Caki2 (cell line): ENCODE measurements around the gene HAT1. TPM values are rescaled to one million over a fixed set of nuclear protein-coding genes. Genes with fewer than 3 reads are reported as not detected.
"Not testable (repeated sequence)": the region's sequence is repeated elsewhere in the genome, so short reads cannot be mapped to it uniquely, and the experiment has no call there.

Experiments
- DNase-seq: peaks from one replicate; pipeline ENCODE4 v3.0.0-alpha.2; 2015; ENCODE audit warnings: low read depth
- in situ Hi-C: cut with HindIII; loops from 2 replicates; pipeline ENCODE4 v1.10.0; 2016; ENCODE audit warnings: low sequenced_read_pairs, low pct_unique_long_range_greater_than_20kb, mixed read lengths
- total RNA-seq: library from RNA; depleted of rRNA; stranded (reverse); fragments of >200 nt; shearing (Covaris generic); gene quantifications from 2 replicates; pipeline ENCODE4 v1.2.3, GENCODE V29; 2014; ENCODE audit warnings: low replicate concordance

The HAT1 gene
- total RNA-seq, 1 experiment from 2014 or later: 44.0 TPM

- in situ Hi-C loops: no loop called here
- no peak for DNase-seq
Observed at GRCh38 chr2:171963198-171963597, 40.9 kb downstream of the HAT1 start.

- in situ Hi-C loops: no loop called here
- no peak for DNase-seq
Observed at GRCh38 chr2:171964308-171964707, 42.0 kb downstream of the HAT1 start.

GRCh38 chr2:171965238-171965637, 43.0 kb downstream of the HAT1 start:
- in situ Hi-C loops: no loop called here
- DNase-seq: no peak

GRCh38 chr2:171965661-171966060, 43.4 kb downstream of the HAT1 start:
- DNase-seq: no peak
- in situ Hi-C loops: no loop called here

DNA sequence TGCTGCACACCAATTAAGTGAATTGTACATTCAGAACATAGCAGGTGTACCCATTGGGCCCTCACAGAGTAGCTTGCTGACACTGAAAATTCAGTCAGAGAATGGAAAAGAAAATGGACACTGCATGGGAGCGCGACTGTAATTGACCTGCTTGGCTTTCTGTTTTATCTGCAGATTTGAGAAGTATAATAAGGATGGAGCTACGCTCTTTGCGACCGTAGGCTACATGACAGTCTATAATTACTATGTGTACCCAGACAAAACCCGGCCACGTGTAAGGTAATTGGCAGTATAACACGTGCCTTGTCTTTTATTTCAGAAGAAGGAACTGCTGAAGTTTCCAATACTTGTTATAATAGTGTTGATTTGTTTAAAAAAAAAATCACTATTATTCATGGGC, 44.0 kb downstream of the HAT1 start:
- in situ Hi-C loops: no loop called here
- no peak for DNase-seq

DNA sequence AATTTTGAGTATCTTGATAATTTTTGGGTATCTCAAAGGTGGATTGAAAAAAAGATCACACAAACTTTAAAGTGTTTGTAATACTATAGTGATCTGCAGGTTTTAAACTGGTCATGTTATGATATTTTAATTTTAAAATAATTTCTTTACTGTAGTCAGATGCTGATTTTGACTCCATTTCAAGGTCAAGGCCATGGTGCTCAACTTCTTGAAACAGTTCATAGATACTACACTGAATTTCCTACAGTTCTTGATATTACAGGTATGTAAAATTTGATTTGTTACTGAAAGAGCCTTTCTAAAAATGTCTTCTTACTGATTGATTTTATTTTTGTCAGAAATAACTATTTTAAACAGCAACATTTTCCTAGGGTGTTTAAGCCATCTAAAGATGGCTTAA, 44.4 kb downstream of the HAT1 start:
- in situ Hi-C loops: no loop called here
- DNase-seq: no peak

GRCh38 chr2:171968509-171968908, 46.2 kb downstream of the HAT1 start:
- no peak for DNase-seq
- in situ Hi-C loops: no loop called here

DNA sequence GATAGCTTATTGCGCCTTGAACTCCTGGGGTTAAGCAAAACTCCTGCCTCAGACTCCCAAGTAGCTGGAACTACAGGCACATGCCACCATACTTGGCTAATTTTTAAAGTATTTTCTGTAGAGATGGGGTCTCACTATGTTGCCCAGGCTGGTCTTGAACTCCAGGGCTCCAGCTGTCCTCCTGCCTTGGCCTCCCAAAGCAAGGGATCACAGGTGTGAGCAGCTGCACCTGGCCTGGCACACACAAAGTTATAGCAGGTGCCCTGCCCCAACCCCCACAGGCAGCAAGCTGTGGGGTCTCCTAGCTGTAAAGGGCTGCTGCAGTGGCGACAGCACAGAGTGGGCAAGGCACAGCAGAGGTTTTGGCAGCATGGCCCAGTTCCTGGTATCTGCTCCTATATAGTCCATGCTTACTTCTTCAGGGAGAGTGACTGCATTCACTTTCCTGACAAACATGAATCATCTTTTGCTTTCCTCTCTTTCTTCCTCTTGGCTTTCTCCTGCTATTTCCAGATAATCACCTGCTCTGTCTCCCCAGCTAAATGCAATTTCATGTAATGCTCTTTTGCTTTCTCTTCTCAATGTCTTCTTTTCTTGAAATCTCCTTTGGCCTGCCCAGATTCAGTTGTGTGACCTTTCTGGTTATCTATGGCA, 50.2 kb downstream of the HAT1 start:
- no peak for DNase-seq
- in situ Hi-C loops: no loop called here

DNA sequence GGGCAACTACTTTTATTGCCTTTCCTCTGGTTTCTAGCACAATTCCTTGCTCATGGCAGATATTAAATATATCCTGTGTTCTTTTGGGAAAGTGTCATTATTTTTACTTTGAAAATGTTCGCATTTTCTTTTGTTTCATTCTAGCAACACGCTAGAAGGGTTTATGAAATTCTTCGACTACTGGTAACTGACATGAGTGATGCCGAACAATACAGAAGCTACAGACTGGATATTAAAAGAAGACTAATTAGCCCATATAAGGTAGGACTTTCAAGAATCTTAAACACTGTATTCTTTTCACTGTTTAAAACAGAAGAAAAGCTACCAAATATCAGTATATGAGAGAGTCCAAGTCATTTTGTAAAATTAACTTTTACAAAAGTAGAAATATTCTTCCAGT, 56.8 kb downstream of the HAT1 start:
- DNase-seq: no peak
- in situ Hi-C loops: no loop called here

GRCh38 chr2:171983924-171984323, 61.7 kb downstream of the HAT1 start:
- in situ Hi-C loops, DNase-seq: not testable (repeated sequence)

GRCh38 chr2:171985076-171985475, 62.8 kb downstream of the HAT1 start:
- in situ Hi-C loops: no loop called here
- no peak for DNase-seq

DNA sequence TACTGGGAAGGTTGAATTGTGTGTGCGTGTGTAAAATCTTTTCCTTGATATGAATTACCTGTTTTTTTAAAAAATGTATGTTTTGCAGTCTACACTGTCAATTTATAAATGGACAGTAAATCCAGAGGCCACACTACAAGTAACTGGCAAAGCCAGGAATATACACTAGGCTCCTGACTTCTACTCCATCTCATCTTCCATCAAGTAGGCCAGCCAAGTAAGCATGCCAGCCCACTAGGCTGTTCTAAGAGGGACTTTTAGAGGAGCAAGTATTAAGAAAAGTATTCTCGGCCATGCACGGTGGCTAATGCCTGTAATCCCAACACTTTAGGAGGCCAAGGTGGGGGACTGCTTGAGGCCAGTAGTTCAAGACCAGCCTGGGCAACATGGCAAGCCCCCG, 64.5 kb downstream of the HAT1 start:
- in situ Hi-C loops: no loop called here

DNA sequence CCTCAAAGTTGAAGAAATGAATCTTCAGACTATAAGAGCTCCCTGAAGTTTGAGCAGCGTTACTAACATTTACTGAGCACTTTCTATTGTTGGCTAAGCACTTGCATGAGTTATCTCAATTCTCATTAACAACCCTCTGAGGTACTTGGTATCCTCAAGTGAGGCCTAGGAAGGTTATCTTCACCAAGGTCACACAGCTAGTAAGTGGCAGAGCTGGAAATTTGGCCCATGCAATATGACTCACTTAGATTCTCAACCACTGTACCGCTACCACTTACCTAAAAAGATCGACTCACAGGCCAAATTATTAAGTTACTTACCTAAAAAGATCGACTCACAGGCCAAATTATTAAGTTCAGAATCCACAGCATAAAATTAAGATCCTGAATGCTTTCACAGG, 68.8 kb downstream of the HAT1 start:
- DNase-seq: no peak
- in situ Hi-C loops: no loop called here

More for the DNA sequence above, 64.5 kb downstream of the HAT1 start:
- DNase-seq: no peak

- in situ Hi-C loops: no loop called here
Observed at GRCh38 chr2:171995586-171995985, 73.3 kb downstream of the HAT1 start.

GRCh38 chr2:171996021-171996420, 73.8 kb downstream of the HAT1 start:
- in situ Hi-C loops: no loop called here
- DNase-seq: no peak

More at GRCh38 chr2:171995586-171995985, 73.3 kb downstream of the HAT1 start:
- DNase-seq: no peak

DNA sequence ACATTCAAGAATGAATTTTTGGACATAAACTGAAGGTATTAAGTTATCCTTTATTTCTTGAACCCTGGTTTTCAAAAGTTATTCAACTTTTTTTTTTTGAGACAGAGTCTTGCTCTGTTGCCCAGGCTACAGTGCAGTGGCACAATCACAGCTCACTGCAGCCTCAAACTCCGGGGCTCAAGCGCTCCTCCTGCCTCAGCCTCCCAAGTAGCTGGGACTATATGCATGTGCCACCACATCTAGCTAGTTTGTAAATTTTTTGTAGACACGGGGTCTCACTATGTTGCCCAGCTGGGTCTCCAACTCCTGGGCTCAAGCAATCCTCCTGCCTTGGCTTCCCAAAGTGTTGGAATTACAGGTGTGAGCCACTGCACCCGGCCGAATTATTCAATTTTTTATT, 74.8 kb downstream of the HAT1 start:
- DNase-seq, in situ Hi-C loops: not testable (repeated sequence)

- no peak for DNase-seq
Observed at GRCh38 chr2:171999161-171999560, 76.9 kb downstream of the HAT1 start.

DNA sequence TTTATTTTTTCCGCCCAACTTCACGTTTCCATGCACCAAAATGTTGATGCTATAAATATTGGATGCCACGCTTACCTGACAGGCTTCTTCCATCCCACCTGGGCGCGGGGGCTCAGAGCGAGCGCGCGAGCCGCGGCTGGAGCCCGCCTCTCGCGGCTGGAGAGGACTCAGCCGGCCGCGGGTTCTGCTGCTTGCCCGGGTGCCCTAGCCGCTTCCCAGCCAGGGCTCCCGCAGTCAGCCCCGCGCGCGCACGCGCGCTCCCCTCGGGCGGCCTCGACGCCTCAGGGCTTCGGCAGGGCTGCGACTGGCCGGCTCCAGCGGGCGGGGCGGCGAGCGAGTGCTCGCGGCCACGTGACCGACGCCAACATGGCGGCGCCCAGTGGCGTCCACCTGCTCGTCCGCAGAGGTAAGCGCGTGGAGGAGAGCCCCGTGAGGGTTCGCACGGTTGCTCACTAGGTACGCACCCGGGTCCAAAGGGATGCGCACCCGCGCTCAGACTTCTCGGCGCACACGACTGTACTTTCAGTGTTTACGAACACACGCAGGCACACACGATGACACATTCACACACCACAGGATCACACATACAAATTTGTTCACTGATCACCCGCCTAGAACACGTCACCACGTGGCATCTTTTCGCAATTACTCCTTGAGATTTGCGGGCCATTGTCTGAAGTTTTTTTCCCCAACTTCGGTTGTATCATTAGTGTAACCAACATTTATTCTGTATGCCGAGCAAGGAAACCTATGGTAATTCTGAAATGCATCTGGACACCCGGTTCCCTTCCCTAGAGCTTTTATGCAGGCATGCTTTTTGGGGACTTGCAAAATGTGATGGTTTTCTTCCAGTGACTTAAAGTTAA, 77.6 kb downstream of the HAT1 start, which contains the start of gene METAP1D:
Gene METAP1D (plus strand): TSS at position 350 of the 866 bp plus-strand sequence. CDS start 17 bp downstream, at position 367.
- DNase-seq: peak; percentile 92
- in situ Hi-C loops: no loop called here

More at GRCh38 chr2:171999161-171999560, 76.9 kb downstream of the HAT1 start:
- in situ Hi-C loops: no loop called here

- DNase-seq: peak; percentile 39
- in situ Hi-C loops: no loop called here
Observed at GRCh38 chr2:172000696-172001361, 78.6 kb downstream of the HAT1 start.
